Nucleus accumbens (tissue), 56 donors: ENCODE data around the gene SMIM14.
"Not testable (repeated sequence)": the region's sequence is repeated elsewhere in the genome, so short reads cannot be mapped to it uniquely, and the experiment has no call there.

Source experiments
- DNase-seq, 56 donors: peaks; one replicate each; lab custom pipeline; 2025; lab: John Stamatoyannopoulos, UW

Gene SMIM14

GRCh38 chr4:39609454-39609931, 29.2 kb downstream of the SMIM14 start:
- DNase-seq: no peak

DNA sequence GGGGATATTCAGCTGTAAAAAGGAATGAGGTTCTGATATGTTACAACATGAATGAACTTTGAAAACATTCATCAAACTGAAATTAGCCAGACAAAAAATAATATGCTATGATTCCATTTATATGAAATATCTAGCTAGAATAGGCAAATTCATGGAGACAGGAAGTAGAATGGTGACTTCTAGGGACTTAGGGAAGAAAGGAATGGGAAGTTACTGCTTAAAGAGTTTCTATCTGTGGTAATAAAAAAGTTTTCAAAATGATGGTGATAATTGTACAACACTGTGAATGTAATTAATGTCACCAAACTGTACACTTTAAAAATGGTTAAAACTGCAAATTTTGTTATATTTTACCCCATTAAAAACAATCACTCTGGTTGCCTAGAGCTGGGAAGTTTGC, 30.2 kb downstream of the SMIM14 start:
- no peak for DNase-seq

- no peak for DNase-seq
Measured at GRCh38 chr4:39606747-39607146, 31.9 kb downstream of the SMIM14 start.

GRCh38 chr4:39597695-39598381, 40.8 kb downstream of the SMIM14 start:
- DNase-seq: no peak

DNA sequence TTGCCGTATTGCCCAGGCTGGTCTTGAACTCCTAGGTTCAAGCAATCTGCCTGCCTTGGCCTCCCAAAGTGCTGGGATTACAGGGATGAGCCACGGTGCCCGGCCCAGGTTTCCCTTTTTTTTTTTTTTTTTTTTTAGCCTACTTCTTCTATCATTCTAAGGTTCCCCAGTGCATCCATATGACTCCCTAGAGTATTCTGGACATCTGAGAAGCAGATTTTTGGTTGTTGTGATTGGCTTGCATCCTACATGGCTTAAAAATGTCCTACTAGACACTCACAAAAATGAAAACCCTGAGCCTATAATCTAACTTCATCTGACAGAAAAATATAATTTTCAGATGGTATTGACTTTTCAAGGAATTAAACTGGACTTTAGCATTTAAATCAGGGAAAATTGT, 41.7 kb downstream of the SMIM14 start:
- DNase-seq: no peak

DNA sequence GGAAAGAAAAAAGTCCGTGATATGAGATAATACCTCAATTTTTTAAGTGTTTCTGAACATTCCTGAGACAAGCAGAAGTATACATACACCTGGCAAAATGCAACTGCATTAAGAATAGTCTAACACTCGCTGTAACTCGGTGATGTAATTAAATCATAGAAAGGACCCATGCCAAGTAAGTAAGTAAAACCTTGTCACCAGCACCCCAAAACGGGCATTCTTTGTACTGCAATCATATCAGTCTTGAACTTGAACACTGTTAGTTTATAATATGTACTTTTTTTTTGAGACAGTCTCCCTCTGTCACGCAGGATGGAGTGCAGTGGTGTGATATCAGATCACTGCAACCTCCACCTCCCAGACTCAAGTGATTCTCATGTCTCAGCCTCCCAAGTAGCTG, 47.4 kb downstream of the SMIM14 start:
- no peak for DNase-seq

- DNase-seq: no peak
Measured at GRCh38 chr4:39587881-39588280, 50.8 kb downstream of the SMIM14 start.

DNA sequence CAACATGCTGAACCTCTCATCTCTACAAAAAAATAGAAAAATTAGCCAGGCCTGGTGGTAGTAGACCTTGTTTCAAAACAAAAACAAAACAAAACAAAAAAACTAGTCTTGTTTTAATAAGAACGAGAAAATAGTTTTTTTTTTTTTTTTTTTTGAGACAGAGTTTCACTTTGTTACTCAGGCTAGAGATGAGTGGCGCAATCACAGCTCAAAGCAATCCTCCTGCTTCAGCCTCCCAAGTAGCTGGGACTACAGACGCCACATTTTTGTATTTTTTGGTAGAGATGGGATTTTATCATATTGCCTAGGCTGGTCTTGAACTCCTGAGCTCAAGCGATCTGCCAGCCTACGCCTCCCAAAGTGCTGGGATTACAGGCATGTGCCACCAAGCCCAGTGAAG, 63.7 kb downstream of the SMIM14 start:
- no peak for DNase-seq

- DNase-seq: no peak
Measured at GRCh38 chr4:39571504-39571903, 67.2 kb downstream of the SMIM14 start.

DNA sequence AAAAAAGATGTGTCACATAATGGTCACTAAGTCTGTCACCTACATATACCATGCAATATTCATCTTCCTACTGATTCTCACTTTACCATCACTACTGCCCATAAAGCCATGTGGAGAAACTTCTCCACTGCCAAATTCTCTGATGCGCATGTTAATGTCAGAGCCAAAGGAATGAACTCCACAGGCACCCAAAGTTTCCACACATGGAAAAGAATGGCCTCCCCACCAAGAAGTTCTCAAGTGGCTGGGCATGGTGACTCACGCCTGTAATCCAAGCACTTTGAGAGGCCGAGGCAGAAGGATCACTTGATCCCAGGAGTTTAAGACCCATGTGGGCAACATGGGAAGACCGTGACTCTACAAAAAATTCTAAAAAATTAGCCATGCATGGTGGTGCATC, 67.6 kb downstream of the SMIM14 start:
- no peak for DNase-seq

DNA sequence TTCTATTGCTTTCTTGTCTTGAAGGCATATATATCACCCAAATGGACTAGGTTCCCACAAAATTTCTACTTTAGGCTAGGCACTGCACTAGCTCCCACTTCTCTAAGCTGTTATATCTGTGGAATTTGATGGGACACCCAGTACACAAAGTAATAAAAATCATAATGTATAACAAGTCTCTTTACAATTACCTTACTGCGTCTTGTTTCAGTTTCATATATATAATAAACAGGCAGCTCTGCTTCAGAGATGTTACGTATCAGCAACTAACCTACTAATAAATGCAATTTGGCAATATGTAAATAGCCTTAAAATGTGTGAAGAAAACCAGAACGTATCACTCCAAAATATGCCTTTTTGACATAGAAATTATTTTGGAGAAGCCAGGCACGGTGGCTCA, 69.5 kb downstream of the SMIM14 start:
- no peak for DNase-seq

GRCh38 chr4:39568805-39569204, 69.9 kb downstream of the SMIM14 start:
- no peak for DNase-seq

DNA sequence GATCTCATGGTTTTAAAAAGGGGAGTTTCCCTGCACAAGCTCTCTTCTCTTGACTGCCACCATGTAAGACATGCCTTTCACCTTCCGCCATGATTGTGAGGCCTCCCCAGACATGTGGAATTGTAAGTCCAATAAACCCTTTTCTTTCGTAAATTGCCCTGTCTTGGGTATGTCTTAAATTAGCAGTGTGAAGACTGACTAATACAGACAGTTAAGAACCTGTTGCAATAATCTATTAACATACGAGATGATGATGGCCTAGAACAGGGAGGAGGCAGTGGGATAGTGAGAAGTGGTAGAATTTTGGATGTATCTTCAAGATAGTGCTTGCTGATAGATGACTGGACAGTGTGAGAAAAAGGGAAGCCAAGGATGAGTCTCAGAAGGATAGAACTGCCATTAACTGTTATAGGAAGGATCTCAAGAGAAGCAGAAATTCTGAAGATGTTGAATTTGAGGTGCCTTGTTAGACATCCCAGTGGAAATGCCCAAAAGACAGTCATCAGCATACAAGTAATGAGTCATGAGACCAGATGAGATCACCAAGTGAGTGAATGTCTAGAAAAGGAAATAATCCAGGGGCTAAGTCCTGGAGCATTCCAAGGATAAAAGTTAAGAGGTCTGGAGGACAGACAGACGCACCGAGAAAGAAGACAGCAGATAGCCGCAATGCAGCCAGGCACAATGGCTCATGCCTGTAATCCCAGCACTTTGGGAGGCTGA, 72.6 kb downstream of the SMIM14 start:
- DNase-seq: no peak

GRCh38 chr4:39563346-39563847, 75.3 kb downstream of the SMIM14 start:
- no peak for DNase-seq

DNA sequence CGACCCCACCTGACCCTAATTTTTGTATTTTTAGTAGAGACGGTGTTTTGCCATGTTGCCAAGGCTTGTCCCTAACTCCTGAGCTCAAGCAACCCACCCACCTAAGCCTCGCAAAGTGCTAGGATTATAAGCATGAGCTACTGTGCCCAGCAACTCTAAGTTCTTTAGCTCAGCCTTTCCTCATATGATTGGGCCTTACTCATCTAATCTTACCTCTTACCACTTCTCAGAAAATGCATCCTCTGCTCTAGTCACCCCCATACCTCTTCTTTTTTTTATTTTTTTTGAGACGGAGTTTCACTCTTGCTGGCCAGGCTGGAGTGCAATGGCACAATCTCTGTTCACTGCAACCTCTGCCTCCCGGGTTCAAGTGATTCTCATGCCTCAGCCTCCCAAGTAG, 75.9 kb downstream of the SMIM14 start:
- DNase-seq: no peak

GRCh38 chr4:39559626-39560025, 79.0 kb downstream of the SMIM14 start:
- no peak for DNase-seq

DNA sequence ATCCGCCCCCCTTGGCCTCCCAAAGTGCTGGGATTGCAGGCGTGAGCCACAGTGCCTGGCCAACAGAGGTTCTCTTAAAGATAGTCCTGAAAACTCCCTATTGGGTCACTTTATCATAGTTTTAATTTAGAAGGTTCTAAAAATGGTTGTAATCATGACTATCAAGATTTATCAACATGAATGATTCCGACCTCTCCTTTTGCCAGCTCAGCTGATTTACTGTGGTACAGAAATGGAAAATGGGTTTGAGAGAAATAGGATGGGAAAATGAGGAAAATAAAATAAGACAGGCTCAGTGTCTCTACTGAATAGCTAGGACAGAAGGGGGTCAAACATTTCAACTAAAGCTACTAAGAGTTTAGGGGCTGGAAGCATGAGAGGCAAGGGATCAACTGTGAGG, 83.2 kb downstream of the SMIM14 start:
- no peak for DNase-seq

DNA sequence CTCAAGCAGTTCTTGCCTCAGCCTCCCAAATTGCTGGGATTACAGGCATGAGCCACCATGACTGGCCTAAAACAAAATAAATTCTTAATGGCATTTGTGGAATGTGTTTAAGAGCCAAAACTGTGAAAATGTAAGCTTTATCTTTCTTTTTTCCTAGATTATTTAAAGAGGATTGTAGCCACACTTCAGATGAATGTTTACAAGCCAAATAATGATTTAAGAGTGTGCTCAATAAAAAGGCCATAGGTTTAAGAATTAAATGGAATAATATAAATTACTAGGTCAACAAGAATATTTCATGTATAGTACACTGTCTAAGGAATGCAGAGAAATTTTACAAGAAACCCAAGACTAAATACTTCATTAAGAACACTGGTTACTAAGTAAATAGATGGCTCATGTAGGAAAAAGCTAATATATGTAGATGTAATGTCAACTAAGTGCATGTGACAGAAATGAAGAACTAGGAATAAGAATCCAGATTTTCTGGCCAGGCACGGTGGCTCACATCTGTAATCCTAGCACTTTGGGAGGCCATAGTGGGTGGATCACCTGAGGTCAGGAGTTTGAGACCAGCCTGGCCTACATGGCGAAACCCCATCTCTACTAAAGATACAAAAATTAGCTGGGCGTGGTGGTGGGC, 90.1 kb downstream of the SMIM14 start:
- no peak for DNase-seq

GRCh38 chr4:39544580-39545315, 93.9 kb downstream of the SMIM14 start:
- DNase-seq: no peak

DNA sequence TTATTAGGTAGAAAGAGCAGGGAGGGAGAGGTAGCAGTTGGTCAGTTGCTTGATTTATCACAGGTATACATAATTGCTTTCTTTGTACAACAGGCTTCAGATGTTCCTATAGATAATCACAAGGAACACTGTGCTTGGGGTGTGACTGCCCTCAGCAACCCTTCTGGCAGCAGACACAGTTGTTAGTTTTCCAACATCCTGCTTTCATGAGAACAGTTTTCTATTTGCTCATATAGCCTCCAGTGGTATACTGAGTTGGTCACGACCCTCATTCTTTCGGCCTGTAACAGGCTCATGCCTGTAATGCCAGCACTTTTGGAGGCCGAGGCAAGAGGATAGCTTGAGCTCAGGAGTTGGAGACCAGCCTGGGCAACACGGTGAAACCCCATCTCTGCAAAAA, 94.6 kb downstream of the SMIM14 start:
- DNase-seq: not testable (repeated sequence)

DNA sequence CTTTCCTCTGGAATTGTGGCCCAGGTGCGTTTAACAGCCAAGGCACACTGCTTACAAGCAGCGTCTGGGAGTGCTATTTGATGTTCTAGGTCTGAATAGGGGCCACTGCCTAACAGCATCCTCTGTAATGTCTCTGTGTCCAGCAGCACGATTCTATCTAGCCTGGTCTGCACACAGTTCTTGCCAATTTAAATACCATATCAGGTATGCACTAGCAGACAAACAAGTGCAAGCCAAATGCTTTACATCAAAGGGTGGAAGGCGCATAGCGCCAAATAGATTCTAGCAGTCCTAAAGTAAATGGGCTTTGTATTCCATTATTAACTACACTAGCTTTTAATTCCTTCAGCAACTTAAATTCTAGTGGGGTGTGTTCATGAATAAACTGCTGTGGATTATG, 95.6 kb downstream of the SMIM14 start:
- DNase-seq: no peak
